Cardiac fibroblast (primary cell): ENCODE data around the gene HAPLN2.

Source experiments
- DNase-seq, 2 donors: peaks; one replicate each; pipeline versions ENCODE4 v3.0.0 to v3.0.0-alpha.2; 2010; ENCODE audit warnings: low read depth in 2 of 2
- H3K4me3 ChIP-seq, 2 donors: replicated peaks in 1 of 2; 1 replicate in 1 of 2; 2 replicates in 1 of 2; pipeline ENCODE4 v1.5.1; 2011; ENCODE audit warnings: low read depth in 2 of 2, low read length in 2 of 2, mild to moderate bottlenecking in 2 of 2, moderate library complexity in 1 of 2
- CTCF ChIP-seq: IDR thresholded peaks from one replicate; pipeline ENCODE4 v1.5.1; 2011; ENCODE audit warnings: low read depth, mild to moderate bottlenecking, low read length, inconsistent platforms

The HAPLN2 gene

GRCh38 chr1:156652992-156653355 lies 33.8 kb downstream of the HAPLN2 start:
- no peak for TF ChIP-seq CTCF
- DNase-seq: no peak
- no peak overlapping the region for H3K4me3 ChIP-seq

GRCh38 chr1:156654700-156655099 lies 35.5 kb downstream of the HAPLN2 start:
- no peak overlapping the region for H3K4me3 ChIP-seq
- no peak for DNase-seq
- no peak for TF ChIP-seq CTCF

GRCh38 chr1:156655151-156655903 lies 36.1 kb downstream of the HAPLN2 start:
- no peak for DNase-seq
- no peak overlapping the region for H3K4me3 ChIP-seq
- TF ChIP-seq CTCF: no peak

GRCh38 chr1:156655904-156656516 lies 36.8 kb downstream of the HAPLN2 start:
- no peak for TF ChIP-seq CTCF
- no peak overlapping the region for H3K4me3 ChIP-seq
- DNase-seq: no peak

GRCh38 chr1:156656806-156657740 lies 37.9 kb downstream of the HAPLN2 start:
- H3K4me3 ChIP-seq: peak overlapping the region in 1 of 2 donors; percentile 5
- TF ChIP-seq CTCF: peak; percentile 99
- peak; percentile 63 to 64 for DNase-seq

- DNase-seq: no peak
- TF ChIP-seq CTCF: no peak
- H3K4me3 ChIP-seq: no peak overlapping the region
Measured at GRCh38 chr1:156657741-156658319, 38.6 kb downstream of the HAPLN2 start.
